Osteoblast (primary cell): ENCODE data around the gene FASTKD3. TPM values are rescaled to one million over a fixed set of nuclear protein-coding genes. Genes with fewer than 3 reads are reported as not detected.

Source experiments
- DNase-seq: peaks from one replicate; pipeline ENCODE4 v3.0.0; 2011; ENCODE audit warnings: low spot score, mixed read lengths; ENCODE audit not compliant: insufficient read length; ENCODE audit errors: missing footprints
- H2AFZ ChIP-seq: 2 replicates; pipeline ENCODE4 v1.6.0; 2011; ENCODE audit warnings: mild to moderate bottlenecking, low read length
- H3K27ac ChIP-seq: 2 replicates; pipeline ENCODE4 v1.5.1; 2011; ENCODE audit warnings: mild to moderate bottlenecking, low read depth, low read length, moderate library complexity
- H3K27me3 ChIP-seq: 2 replicates; pipeline ENCODE4 v1.6.0; 2012; ENCODE audit warnings: mild to moderate bottlenecking, control low read depth, inconsistent platforms, low read length, moderate library complexity; ENCODE audit not compliant: insufficient read depth
- H3K36me3 ChIP-seq: 2 replicates; pipeline ENCODE4 v1.5.1; 2011; ENCODE audit warnings: mild to moderate bottlenecking, low read length, control low read depth, moderate library complexity; ENCODE audit not compliant: insufficient read depth
- H3K4me1 ChIP-seq: 2 replicates; pipeline ENCODE4 v1.5.1; 2011; ENCODE audit warnings: mild to moderate bottlenecking, low read length, control low read depth, moderate library complexity; ENCODE audit not compliant: insufficient read depth
- H3K4me2 ChIP-seq: 2 replicates; pipeline ENCODE4 v1.6.0; 2011; ENCODE audit warnings: mild to moderate bottlenecking, low read length; ENCODE audit not compliant: insufficient read depth
- H3K4me3 ChIP-seq: fragments of 200-600 bp; sonication (generic); 3 replicates; pipeline ENCODE4 v1.5.1; 2012; ENCODE audit warnings: mild to moderate bottlenecking, low read length, inconsistent platforms; ENCODE audit not compliant: insufficient read depth
- H3K79me2 ChIP-seq: 2 replicates; pipeline ENCODE4 v1.6.0; 2012; ENCODE audit warnings: mild to moderate bottlenecking, low read length, control low read depth, inconsistent platforms; ENCODE audit not compliant: insufficient read depth
- H3K9me3 ChIP-seq: 2 replicates; pipeline ENCODE4 v1.5.1; 2011; ENCODE audit warnings: low read depth, low read length, control low read depth
- H4K20me1 ChIP-seq: 2 replicates; pipeline ENCODE4 v1.6.0; 2012; ENCODE audit warnings: mild to moderate bottlenecking, low read length, control low read depth; ENCODE audit not compliant: insufficient read depth
- CTCF ChIP-seq: IDR thresholded peaks from 2 replicates; pipeline ENCODE4 v1.5.1; 2011; ENCODE audit warnings: mild to moderate bottlenecking, low read depth, low read length, moderate library complexity; ENCODE audit errors: extremely low read depth
- total RNA-seq: library from RNA; depleted of rRNA; stranded (reverse); fragments of >200 nt; gene quantifications from 2 replicates; pipeline ENCODE4 v1.2.3, GENCODE V29; 2012

FASTKD3 gene
- total RNA-seq, 1 donor, result 10.9 TPM

- Histone ChIP-seq H3K4me1 (no peaks in the 10 kb centered on the region), H3K4me2 (peak overlapping the region; percentile 65), H3K27me3 (no peaks in the 10 kb centered on the region), H3K9me3 (no peaks in the 10 kb centered on the region), H3K79me2 (no peaks in the 10 kb centered on the region), H4K20me1 (no peaks in the 10 kb centered on the region), H3K36me3 (no peaks in the 10 kb centered on the region), H2AFZ (peak overlapping the region; percentile 92), H3K27ac (no peak overlapping the region), H3K4me3 (no peak overlapping the region)
- DNase-seq, result peak; percentile 92
- peak; percentile 94 for TF ChIP-seq CTCF
These were observed 52.8 kb downstream of the FASTKD3 start for GRCh38 chr5:7815892-7816534.

DNA sequence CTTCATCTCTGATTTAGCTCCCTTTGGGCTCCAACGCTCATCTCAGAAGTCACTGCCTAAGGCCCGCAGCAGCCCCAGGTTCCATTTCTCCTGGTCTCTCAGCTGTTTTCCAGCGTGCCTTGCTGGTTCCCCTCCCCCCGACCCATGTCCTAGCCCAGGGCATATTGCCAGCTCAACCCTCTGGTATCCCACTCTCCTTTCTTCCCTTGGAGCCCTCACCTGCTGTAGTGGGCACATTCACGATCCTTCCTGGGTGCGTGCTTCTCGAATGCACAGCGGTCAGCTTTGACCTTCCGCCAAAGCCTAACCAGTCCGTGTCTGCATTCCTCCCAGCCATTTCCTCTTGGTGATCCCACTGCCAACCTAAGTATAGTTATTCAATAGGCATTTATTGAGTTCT is 54.0 kb downstream of the FASTKD3 start:
- no peaks in the 10 kb centered on the region for H3K4me1 ChIP-seq
- no peak overlapping the region for H3K27ac ChIP-seq
- H3K79me2 ChIP-seq, result no peaks in the 10 kb centered on the region
- H3K9me3 ChIP-seq, result no peaks in the 10 kb centered on the region
- H3K27me3 ChIP-seq, result no peaks in the 10 kb centered on the region
- H3K36me3 ChIP-seq, result no peaks in the 10 kb centered on the region
- no peak for TF ChIP-seq CTCF
- no peak overlapping the region for H3K4me3 ChIP-seq
- DNase-seq, result no peak
- H3K4me2 ChIP-seq, result no peak overlapping the region
- H2AFZ ChIP-seq, result no peak overlapping the region
- no peaks in the 10 kb centered on the region for H4K20me1 ChIP-seq

DNA sequence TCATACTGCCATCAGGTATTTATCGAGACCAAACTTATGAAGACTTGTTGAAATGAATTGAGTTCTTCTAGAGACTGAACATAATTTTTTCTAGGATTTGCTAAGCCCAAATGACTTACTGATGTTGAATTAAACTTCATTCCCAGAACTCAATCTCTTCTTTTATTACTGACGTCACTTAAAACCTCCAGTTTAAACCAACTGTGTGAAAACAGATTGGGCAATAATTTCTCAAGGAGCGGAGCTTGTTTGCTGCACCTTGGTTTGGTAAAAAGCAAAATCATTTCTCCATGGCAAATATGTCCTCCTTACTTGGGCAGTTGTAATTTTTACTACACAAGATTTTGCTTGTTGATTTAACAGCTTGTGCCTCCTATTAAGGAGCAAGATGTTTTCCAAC is 55.3 kb downstream of the FASTKD3 start:
- Histone ChIP-seq H3K4me2 (no peak overlapping the region), H3K4me3 (no peak overlapping the region), H3K4me1 (no peaks in the 10 kb centered on the region), H3K27me3 (no peaks in the 10 kb centered on the region), H3K27ac (no peak overlapping the region), H3K79me2 (no peaks in the 10 kb centered on the region), H3K36me3 (no peaks in the 10 kb centered on the region), H2AFZ (no peak overlapping the region), H4K20me1 (no peaks in the 10 kb centered on the region), H3K9me3 (no peaks in the 10 kb centered on the region)
- DNase-seq, result no peak
- no peak for TF ChIP-seq CTCF

DNA sequence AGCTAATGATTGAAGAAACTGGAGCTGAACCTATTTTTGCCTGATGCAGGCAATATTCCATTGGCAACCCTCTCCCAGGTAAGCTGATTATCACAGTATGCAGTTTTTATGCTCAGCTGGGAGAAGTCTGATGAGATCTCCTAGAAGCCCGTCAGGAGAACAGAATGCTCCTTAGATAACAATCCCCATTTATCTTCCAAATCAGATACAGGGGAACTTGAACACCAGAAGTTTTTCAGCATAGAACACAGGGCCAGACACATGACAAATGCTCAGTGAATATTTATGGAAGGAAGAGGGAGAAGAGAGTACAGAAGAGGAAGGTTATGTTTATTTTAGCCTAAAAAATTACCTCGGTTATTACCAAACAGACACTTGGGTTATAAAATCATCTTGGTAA is 55.8 kb downstream of the FASTKD3 start:
- Histone ChIP-seq H3K4me2 (no peak overlapping the region), H2AFZ (no peak overlapping the region), H3K4me1 (no peaks in the 10 kb centered on the region), H3K27ac (no peak overlapping the region), H4K20me1 (no peaks in the 10 kb centered on the region), H3K79me2 (no peaks in the 10 kb centered on the region), H3K27me3 (no peaks in the 10 kb centered on the region), H3K4me3 (no peak overlapping the region), H3K9me3 (no peaks in the 10 kb centered on the region), H3K36me3 (no peaks in the 10 kb centered on the region)
- TF ChIP-seq CTCF, result no peak
- no peak for DNase-seq
